Parathyroid adenoma (tissue), 2 donors: Measurements from ENCODE around the gene ACP7.

Source experiments
- H2AFZ ChIP-seq: fragments of 300-600 bp; sonication (generic); one replicate; pipeline ENCODE4 v1.7.0; 2017; ENCODE audit warnings: antibody characterized with exemption, mild to moderate bottlenecking
- H3K27ac ChIP-seq: fragments of 300-600 bp; sonication (generic); one replicate; pipeline ENCODE4 v1.7.0; 2017
- H3K27me3 ChIP-seq: fragments of 300-600 bp; sonication (generic); one replicate; pipeline ENCODE4 v1.7.0; 2017; ENCODE audit warnings: low read length; ENCODE audit not compliant: control insufficient read depth, insufficient read depth
- H3K36me3 ChIP-seq: fragments of 300-600 bp; sonication (generic); one replicate; pipeline ENCODE4 v1.7.0; 2017; ENCODE audit warnings: low read length; ENCODE audit not compliant: control insufficient read depth, insufficient read depth
- H3K4me1 ChIP-seq: fragments of 300-600 bp; sonication (generic); one replicate; pipeline ENCODE4 v1.7.0; 2017; ENCODE audit warnings: control low read depth
- H3K4me2 ChIP-seq: fragments of 300-600 bp; sonication (generic); one replicate; pipeline ENCODE4 v1.7.0; 2017; ENCODE audit warnings: low read length
- H3K4me3 ChIP-seq: fragments of 300-600 bp; sonication (generic); one replicate; pipeline ENCODE4 v1.7.0; 2017; ENCODE audit warnings: low read depth, low read length
- H3K79me2 ChIP-seq: fragments of 300-600 bp; sonication (generic); one replicate; pipeline ENCODE4 v1.7.0; 2017; ENCODE audit warnings: control low read depth
- H3K9ac ChIP-seq: fragments of 300-600 bp; sonication (generic); one replicate; pipeline ENCODE4 v1.7.0; 2017; ENCODE audit warnings: mild to moderate bottlenecking
- H3K9me3 ChIP-seq: fragments of 300-600 bp; sonication (generic); one replicate; pipeline ENCODE4 v1.7.0; 2017; ENCODE audit warnings: low read length; ENCODE audit not compliant: control insufficient read depth
- CTCF ChIP-seq: fragments of 300-600 bp; sonication (generic); IDR thresholded peaks from one replicate; pipeline ENCODE4 v1.7.0; 2017; ENCODE audit warnings: antibody characterized with exemption, mild to moderate bottlenecking
- donor health status: primary hyperparathyroidism.

Gene ACP7

DNA sequence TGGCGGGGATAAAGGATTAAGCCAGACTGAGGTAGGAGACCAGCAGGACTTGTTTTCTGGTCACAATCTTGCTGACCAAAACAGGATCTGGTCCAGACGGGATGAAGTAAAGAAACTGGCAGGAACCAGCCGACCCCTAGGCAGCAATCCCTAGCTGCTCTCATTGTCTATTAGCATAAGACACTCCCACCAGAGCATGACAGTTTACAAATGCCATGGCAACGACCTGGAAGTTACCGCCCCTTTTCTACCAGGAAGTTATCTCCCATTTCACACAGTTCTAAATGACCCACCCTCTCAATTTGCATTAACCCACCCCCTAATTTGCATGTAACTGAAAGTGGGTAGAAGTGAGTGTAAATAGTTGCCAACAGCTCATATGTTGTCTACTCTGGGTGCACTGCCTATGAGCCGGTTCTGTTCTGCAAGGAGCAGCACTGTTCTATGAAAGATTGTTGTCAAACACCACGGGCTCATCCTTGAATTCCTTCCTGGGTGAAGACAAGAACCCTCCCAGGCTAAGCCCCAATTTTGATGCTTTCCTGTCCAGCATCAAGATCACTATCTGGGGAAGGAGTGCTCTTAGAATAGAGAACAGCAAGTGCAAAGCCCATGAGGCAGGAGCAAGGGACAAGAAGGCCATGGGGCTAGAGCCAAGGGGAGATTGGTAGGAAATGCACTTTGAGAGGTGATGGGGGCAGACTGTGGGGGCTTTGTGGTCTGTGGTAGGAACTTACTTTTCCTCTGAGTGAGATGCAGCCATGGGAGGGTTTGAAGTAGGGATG, 37.9 kb upstream of the ACP7 start:
- Histone ChIP-seq H3K27me3 (no peaks in the 10 kb centered on the region), H3K27ac (peak overlapping the region; percentile 94), H3K4me3 (no peak overlapping the region), H2AFZ (peak overlapping the region; percentile 92), H3K9ac (no peak overlapping the region), H3K4me2 (peak overlapping the region; percentile 34), H3K9me3 (no peaks in the 10 kb centered on the region), H3K79me2 (no peaks in the 10 kb centered on the region), H3K4me1 (peaks cover 12% of the 10 kb centered on the region), H3K36me3 (no peaks in the 10 kb centered on the region)
- TF ChIP-seq CTCF: no peak

- H3K9me3 ChIP-seq: no peaks in the 10 kb centered on the region
- no peak overlapping the region for H3K27ac ChIP-seq
- no peaks in the 10 kb centered on the region for H3K79me2 ChIP-seq
- no peak overlapping the region for H2AFZ ChIP-seq
- peaks cover 13% of the 10 kb centered on the region for H3K4me1 ChIP-seq
- H3K36me3 ChIP-seq: no peaks in the 10 kb centered on the region
- no peak overlapping the region for H3K4me3 ChIP-seq
- no peak overlapping the region for H3K9ac ChIP-seq
- H3K4me2 ChIP-seq: no peak overlapping the region
- no peaks in the 10 kb centered on the region for H3K27me3 ChIP-seq
- TF ChIP-seq CTCF: no peak
Measured at GRCh38 chr19:39047073-39047472, 37.1 kb upstream of the ACP7 start.

GRCh38 chr19:39052243-39052746, 31.9 kb upstream of the ACP7 start:
- H3K9ac ChIP-seq: no peak overlapping the region
- H3K4me2 ChIP-seq: no peak overlapping the region
- H3K27ac ChIP-seq: no peak overlapping the region
- no peaks in the 10 kb centered on the region for H3K36me3 ChIP-seq
- peaks cover 4% of the 10 kb centered on the region for H3K4me1 ChIP-seq
- H3K27me3 ChIP-seq: no peaks in the 10 kb centered on the region
- H3K9me3 ChIP-seq: no peaks in the 10 kb centered on the region
- peak overlapping the region; percentile 24 for H2AFZ ChIP-seq
- no peak overlapping the region for H3K4me3 ChIP-seq
- H3K79me2 ChIP-seq: no peaks in the 10 kb centered on the region
- peak; percentile 96 for TF ChIP-seq CTCF

- H3K4me2 ChIP-seq: no peak overlapping the region
- no peak overlapping the region for H3K9ac ChIP-seq
- no peaks in the 10 kb centered on the region for H3K9me3 ChIP-seq
- H3K4me1 ChIP-seq: peaks cover 4% of the 10 kb centered on the region
- no peak overlapping the region for H3K27ac ChIP-seq
- H3K4me3 ChIP-seq: no peak overlapping the region
- H2AFZ ChIP-seq: no peak overlapping the region
- no peaks in the 10 kb centered on the region for H3K36me3 ChIP-seq
- no peaks in the 10 kb centered on the region for H3K79me2 ChIP-seq
- no peak for TF ChIP-seq CTCF
- H3K27me3 ChIP-seq: no peaks in the 10 kb centered on the region
Measured at GRCh38 chr19:39052846-39053245, 31.3 kb upstream of the ACP7 start.
